OCI-LY3 (cell line): ENCODE results near the gene COL6A3.

Experiments
- EZH2phosphoT487 ChIP-seq: fragments of 200-600 bp; shearing (Covaris generic); IDR thresholded peaks from 2 replicates; pipeline ENCODE4 v1.6.1; 2018; ENCODE audit warnings: antibody characterized with exemption, mixed run types, low read depth
- TF ChIP-seq, protein P1 (sequence below): fragments of 200-600, 300-600 bp; sonication (generic); IDR thresholded peaks from 2 replicates; pipeline ENCODE4 v1.5.1; 2014; ENCODE audit warnings: antibody characterized with exemption, low read length, low read depth

- TF ChIP-seq, protein P1, sequence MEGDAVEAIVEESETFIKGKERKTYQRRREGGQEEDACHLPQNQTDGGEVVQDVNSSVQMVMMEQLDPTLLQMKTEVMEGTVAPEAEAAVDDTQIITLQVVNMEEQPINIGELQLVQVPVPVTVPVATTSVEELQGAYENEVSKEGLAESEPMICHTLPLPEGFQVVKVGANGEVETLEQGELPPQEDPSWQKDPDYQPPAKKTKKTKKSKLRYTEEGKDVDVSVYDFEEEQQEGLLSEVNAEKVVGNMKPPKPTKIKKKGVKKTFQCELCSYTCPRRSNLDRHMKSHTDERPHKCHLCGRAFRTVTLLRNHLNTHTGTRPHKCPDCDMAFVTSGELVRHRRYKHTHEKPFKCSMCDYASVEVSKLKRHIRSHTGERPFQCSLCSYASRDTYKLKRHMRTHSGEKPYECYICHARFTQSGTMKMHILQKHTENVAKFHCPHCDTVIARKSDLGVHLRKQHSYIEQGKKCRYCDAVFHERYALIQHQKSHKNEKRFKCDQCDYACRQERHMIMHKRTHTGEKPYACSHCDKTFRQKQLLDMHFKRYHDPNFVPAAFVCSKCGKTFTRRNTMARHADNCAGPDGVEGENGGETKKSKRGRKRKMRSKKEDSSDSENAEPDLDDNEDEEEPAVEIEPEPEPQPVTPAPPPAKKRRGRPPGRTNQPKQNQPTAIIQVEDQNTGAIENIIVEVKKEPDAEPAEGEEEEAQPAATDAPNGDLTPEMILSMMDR = no peak
- TF ChIP-seq EZH2phosphoT487 = no peak
Measured at GRCh38 chr2:237374284-237375060, 39.5 kb downstream of the COL6A3 start.
